GM12878 (cell line): ENCODE data around the gene CYBC1. TPM values are rescaled to one million over a fixed set of nuclear protein-coding genes. Genes with fewer than 3 reads are reported as not detected.

Experiments used
- ATAC-seq: fragments of 200-7000 bp; cut with Tn5 transposase; 3 replicates; pipeline ENCODE4 v1.9.1; 2020; ENCODE audit warnings: mild to moderate bottlenecking, moderate library complexity
- BruUV-seq: library from RNA; stranded (reverse); fragments of 400-500 nt; replicated peaks from 2 replicates; lab custom pipeline; 2021; lab: Mats Ljungman, UMichigan
- CTCF ChIA-PET: fragments of 300-600 bp; sonication (Branson Sonifier 250); formaldehyde crosslinking; extraction: SDS; loops from one replicate; lab custom pipeline; 2021; ENCODE audit warnings: inconsistent platforms; lab: Yijun Ruan, JAX
- POLR2A ChIA-PET: fragments of 350-600 bp; formaldehyde crosslinking; extraction: SDS; loops from one replicate; lab custom pipeline; 2021; ENCODE audit warnings: inconsistent platforms; lab: Charles Lee
- RAD21 ChIA-PET: fragments of 300-600 bp; sonication (Branson Sonifier 250); formaldehyde crosslinking; loops from one replicate; lab custom pipeline; 2023; ENCODE audit warnings: antibody characterized with exemption; ENCODE audit not compliant: unreplicated experiment; lab: Charles Lee
- SMC1A ChIA-PET: fragments of 300-600 bp; sonication (Branson Sonifier 250); formaldehyde crosslinking; loops from one replicate; lab custom pipeline; 2023; ENCODE audit not compliant: unreplicated experiment, uncharacterized antibody; lab: Charles Lee
- DNase-seq: peaks from one replicate; pipeline ENCODE4 v3.0.0-alpha.2; 2011; ENCODE audit warnings: low read depth, low spot score
- FAIRE-seq: peaks from 3 replicates; lab custom pipeline; 2011; peaks lifted over from hg19 to GRCh38; lab: Jason Lieb, UNC
- H2AFZ ChIP-seq: 2 replicates; pipeline ENCODE4 v1.6.0; 2011; ENCODE audit warnings: low read depth, low read length, control low read depth; ENCODE audit not compliant: control insufficient read depth
- H3K27ac ChIP-seq: 2 replicates; pipeline ENCODE4 v1.5.1; 2011; ENCODE audit warnings: control low read depth; ENCODE audit not compliant: control insufficient read depth, insufficient read depth
- H3K27me3 ChIP-seq, 2 experiments: replicated peaks in 1 of 2; 2 replicates each; pipeline versions ENCODE4 v1.6.0 to v1.6.1; 2011; ENCODE audit warnings: low read length in 1 of 2; ENCODE audit not compliant: control insufficient read depth in 2 of 2, insufficient read depth in 2 of 2
- H3K36me3 ChIP-seq, 2 experiments: 2 replicates each; pipeline ENCODE4 v1.5.1; 2011; ENCODE audit warnings: low read length in 1 of 2; ENCODE audit not compliant: control insufficient read depth in 2 of 2, insufficient read depth in 2 of 2
- H3K4me1 ChIP-seq: 2 replicates; pipeline ENCODE4 v1.6.1; 2011; ENCODE audit warnings: mild to moderate bottlenecking, low read length, moderate library complexity, mixed read lengths; ENCODE audit not compliant: control insufficient read depth, insufficient read depth
- H3K4me2 ChIP-seq: 2 replicates; pipeline ENCODE4 v1.6.0; 2011; ENCODE audit warnings: control low read depth; ENCODE audit not compliant: control insufficient read depth, insufficient read depth
- H3K4me3 ChIP-seq: fragments of 200-600 bp; sonication (generic); 2 replicates; pipeline ENCODE4 v1.5.1; 2016
- H3K79me2 ChIP-seq: 2 replicates; pipeline ENCODE4 v1.6.0; 2011; ENCODE audit warnings: low read length; ENCODE audit not compliant: control insufficient read depth, insufficient read depth
- H3K9ac ChIP-seq: 2 replicates; pipeline ENCODE4 v1.8.0; 2011; ENCODE audit warnings: low read length, control low read depth, mixed read lengths; ENCODE audit not compliant: control insufficient read depth, insufficient read depth
- H3K9me3 ChIP-seq: replicated peaks from 3 replicates; pipeline ENCODE4 v1.5.1; 2011; ENCODE audit warnings: mild to moderate bottlenecking, low read length; ENCODE audit not compliant: control insufficient read depth, insufficient read depth
- H4K20me1 ChIP-seq: 2 replicates; pipeline ENCODE4 v1.6.0; 2011; ENCODE audit not compliant: control insufficient read depth, insufficient read depth
- RELA ChIP-seq: fragments of 450-650 bp; IDR thresholded peaks from 2 replicates; pipeline ENCODE4 v1.8.0; 2014; ENCODE audit warnings: borderline replicate concordance; ENCODE audit not compliant: partially characterized antibody
- WGBS: methylation state at CpG from one replicate; pipeline ENCODE4 v1.1.6; 2016; ENCODE audit warnings: low lambda C conversion rate; ENCODE audit not compliant: insufficient replicate concordance, insufficient coverage; ENCODE audit errors: missing lambda C conversion rate; 5-methylcytosine and 5-hydroxymethylcytosine counted together
- in situ Hi-C: fragments of 300-500 bp; cut with MboI; formaldehyde crosslinking; loops from 9 replicates; pipeline ENCODE4 v1.14.3; 2018; ENCODE audit warnings: mixed read lengths
- intact Hi-C: fragments of 100-400 bp; cut with micrococcal nuclease; formaldehyde crosslinking; loops from one replicate; pipeline ENCODE4 v1.14.2; 2022; ENCODE audit not compliant: unreplicated experiment
- polyA plus RNA-seq, 11 experiments: library from polyadenylated mRNA; depleted of rRNA in 4 of 11; unstranded in 6 of 11; stranded (reverse) in 5 of 11; fragments of >200 nt; fragmentation: Nextera tagmentation in 4 of 11; fragmentation: Illumina TruSeq in 1 of 11; extraction: Ambion mirVana in 4 of 11; extraction: Trizol in 1 of 11; gene quantifications; 1 replicate in 1 of 11; 2 replicates in 10 of 11; pipeline versions ENCODE4 v1.2.1 to v1.2.3, GENCODE V29; 2011 to 2016; ENCODE audit warnings: inconsistent platforms in 2 of 11, missing spikeins in 2 of 11, low read depth in 1 of 11
- total RNA-seq, 4 experiments: library from RNA; depleted of rRNA in 3 of 4; stranded (reverse); fragments of >200 nt in 3 of 4; fragmentation: Illumina TruSeq in 1 of 4; extraction: Trizol in 1 of 4; gene quantifications; 2 replicates each; pipeline versions ENCODE4 v1.2.1 to v1.2.3, GENCODE V29; 2013 to 2021
- TF ChIP-seq, protein P1 (sequence below): fragments of 450-650 bp; IDR thresholded peaks from 2 replicates; pipeline ENCODE4 v1.6.1; 2017; ENCODE audit warnings: mild to moderate bottlenecking, moderate library complexity

CYBC1 gene
- total and polyA plus RNA-seq, 10 of the 15 experiments (the other 5 are each of a cell fraction or from before 2014, with no cell fraction given): 4.2 to 162 (median 133) TPM

- Histone ChIP-seq H2AFZ (no peak overlapping the region), H3K4me1 (0 out of 2 replicates have a peak, but pooled peaks cover 5% of the 10 kb centered on the region), H3K9ac (no peak overlapping the region), H3K27ac (no peak overlapping the region), H4K20me1 (peaks cover 5% of the 10 kb centered on the region), H3K27me3 (no peaks in the 10 kb centered on the region), H3K79me2 (peaks cover 2% of the 10 kb centered on the region; the same call in 1 of the 2 replicates), H3K4me3 (no peak overlapping the region), H3K4me2 (no peak overlapping the region), H3K9me3 (no peaks in the 10 kb centered on the region), H3K36me3 (no peaks in the 10 kb centered on the region; a peak in 1 of 4 replicates)
- 95% methylated on average over 26 of the region's 26 CpGs for WGBS
- no peak for DNase-seq
- ChIA-PET SMC1A (interaction anchor here (2.0 kb wide), 1 partner anchor 63 kb away, joined by 8 read pairs; no protein-coding TSS in a partner anchor), CTCF (interaction anchor here (1.0 to 4.1 kb wide), 3 partner anchors 63 to 115 kb away, joined by 3 to 22 read pairs (median 7); no protein-coding TSS in a partner anchor), POLR2A (no interaction called here), RAD21 (interaction anchor here (1.3 kb wide), 1 partner anchor 58 kb away, joined by 3 read pairs; no protein-coding TSS in a partner anchor)
- FAIRE-seq: no peak
- TF ChIP-seq, protein P1, sequence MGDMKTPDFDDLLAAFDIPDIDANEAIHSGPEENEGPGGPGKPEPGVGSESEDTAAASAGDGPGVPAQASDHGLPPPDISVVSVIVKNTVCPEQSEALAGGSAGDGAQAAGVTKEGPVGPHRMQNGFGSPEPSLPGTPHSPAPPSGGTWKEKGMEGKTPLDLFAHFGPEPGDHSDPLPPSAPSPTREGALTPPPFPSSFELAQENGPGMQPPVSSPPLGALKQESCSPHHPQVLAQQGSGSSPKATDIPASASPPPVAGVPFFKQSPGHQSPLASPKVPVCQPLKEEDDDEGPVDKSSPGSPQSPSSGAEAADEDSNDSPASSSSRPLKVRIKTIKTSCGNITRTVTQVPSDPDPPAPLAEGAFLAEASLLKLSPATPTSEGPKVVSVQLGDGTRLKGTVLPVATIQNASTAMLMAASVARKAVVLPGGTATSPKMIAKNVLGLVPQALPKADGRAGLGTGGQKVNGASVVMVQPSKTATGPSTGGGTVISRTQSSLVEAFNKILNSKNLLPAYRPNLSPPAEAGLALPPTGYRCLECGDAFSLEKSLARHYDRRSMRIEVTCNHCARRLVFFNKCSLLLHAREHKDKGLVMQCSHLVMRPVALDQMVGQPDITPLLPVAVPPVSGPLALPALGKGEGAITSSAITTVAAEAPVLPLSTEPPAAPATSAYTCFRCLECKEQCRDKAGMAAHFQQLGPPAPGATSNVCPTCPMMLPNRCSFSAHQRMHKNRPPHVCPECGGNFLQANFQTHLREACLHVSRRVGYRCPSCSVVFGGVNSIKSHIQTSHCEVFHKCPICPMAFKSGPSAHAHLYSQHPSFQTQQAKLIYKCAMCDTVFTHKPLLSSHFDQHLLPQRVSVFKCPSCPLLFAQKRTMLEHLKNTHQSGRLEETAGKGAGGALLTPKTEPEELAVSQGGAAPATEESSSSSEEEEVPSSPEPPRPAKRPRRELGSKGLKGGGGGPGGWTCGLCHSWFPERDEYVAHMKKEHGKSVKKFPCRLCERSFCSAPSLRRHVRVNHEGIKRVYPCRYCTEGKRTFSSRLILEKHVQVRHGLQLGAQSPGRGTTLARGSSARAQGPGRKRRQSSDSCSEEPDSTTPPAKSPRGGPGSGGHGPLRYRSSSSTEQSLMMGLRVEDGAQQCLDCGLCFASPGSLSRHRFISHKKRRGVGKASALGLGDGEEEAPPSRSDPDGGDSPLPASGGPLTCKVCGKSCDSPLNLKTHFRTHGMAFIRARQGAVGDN: no peak
- no peak for TF ChIP-seq RELA
- TSS peak; percentile 57 for BruUV-seq
- in situ Hi-C loops: no loop called here
- ATAC-seq: no peak
- intact Hi-C loops: no loop called here
Observed at GRCh38 chr17:82415336-82415735, 35.2 kb downstream of the CYBC1 start.
